ENCODE data around the gene RACGAP1. TPM values are rescaled to one million over a fixed set of nuclear protein-coding genes. Genes with fewer than 3 reads are reported as not detected.

The RACGAP1 gene
- total and polyA plus RNA-seq, 2 donors (not counting 1 experiment from before 2014, with no cell fraction given) = 4.1 to 14.2 TPM

GRCh38 chr12:49969651-49970429, 55.5 kb downstream of the RACGAP1 start:
- 81% methylated on average over 12 of the region's 12 CpGs for WGBS (ENCODE audit: insufficient coverage)

More at GRCh38 chr12:49969651-49970429, 55.5 kb downstream of the RACGAP1 start:
- Mint-ChIP-seq H3K9me3 (ENCODE audit: insufficient read depth) (no peaks in the 10 kb centered on the region), H3K27ac (no peak overlapping the region), H3K4me1 (peaks cover 7% of the 10 kb centered on the region), H3K27me3 (peaks cover 23% of the 10 kb centered on the region), H3K4me3 (no peak overlapping the region)
- Histone ChIP-seq H3K36me3 (replicated peaks in 1 of 2; ENCODE audit: control extremely low read depth in 1 of 2, control insufficient read depth in 1 of 2, extremely low read depth in 1 of 2, insufficient read depth in 2 of 2, low read length in 1 of 2) (no peaks in the 10 kb centered on the region), H3K4me3 (ENCODE audit: control extremely low read depth in 1 of 5, extremely low read depth in 1 of 5, insufficient read depth in 1 of 5, low read depth in 2 of 5, low read length in 4 of 5) (no peak overlapping the region), H3K79me2 (ENCODE audit: control insufficient read depth, insufficient read depth, low read length) (no peaks in the 10 kb centered on the region), H3K27me3 (replicated peaks in 1 of 4; ENCODE audit: control extremely low read depth in 1 of 4, control insufficient read depth in 3 of 4, insufficient read depth in 4 of 4, low read length in 3 of 4) (peaks cover 0 to 47% (median 13%) of the 10 kb centered on the region in 4 experiments), H3K4me2 (replicated peaks; ENCODE audit: low read depth, low read length, poor library complexity, severe bottlenecking) (no peak overlapping the region), H3K9me3 (ENCODE audit: control extremely low read depth in 1 of 3, control insufficient read depth in 2 of 3, insufficient read depth in 1 of 3, low read length in 2 of 3) (no peaks in the 10 kb centered on the region), H3K27ac (ENCODE audit: low read length in 2 of 2) (no peak overlapping the region), H2AFZ (ENCODE audit: insufficient read depth, low read depth, low read length, poor library complexity, severe bottlenecking) (no peak overlapping the region), H3K9ac (ENCODE audit: low read length) (no peak overlapping the region), H3K4me1 (ENCODE audit: control insufficient read depth in 2 of 2, insufficient read depth in 2 of 2, low read length in 2 of 2) (peaks cover 11% of the 10 kb centered on the region in 2 donors), H4K20me1 (ENCODE audit: control insufficient read depth, insufficient read depth, low read length, poor library complexity, severe bottlenecking) (no peaks in the 10 kb centered on the region)
- TF ChIP-seq CTCF (IDR thresholded peaks at IDR 0.05) = no peak
- no peak for TF ChIP-seq EZH2 (IDR thresholded peaks at IDR 0.05; ENCODE audit: borderline replicate concordance, insufficient read depth, low read depth, low read length, poor library complexity, severe bottlenecking)
- ChIA-PET CTCF (interaction anchor here (1.0 to 6.5 kb wide), 4 partner anchors 24 to 100 kb away, joined by 3 to 93 read pairs (median 48); no protein-coding TSS in a partner anchor), POLR2A (no interaction called here)
- DNase-seq (no peak), ATAC-seq (ENCODE audit: low read depth) (no peak)
- intact Hi-C loops (cut with micrococcal nuclease) = no loop called here

Data from B cell (primary cell).